GM19452 (cell line): ENCODE measurements around the gene MBTPS2.
"Not testable (repeated sequence)": the region's sequence is repeated elsewhere in the genome, so short reads cannot be mapped to it uniquely, and the experiment has no call there.

Experiments used
- ATAC-seq: cut with Tn5 transposase; IDR thresholded peaks from one replicate; pipeline ENCODE4 v1.9.1; 2021; ENCODE audit not compliant: unreplicated experiment

Gene MBTPS2

GRCh38 chrX:21856504-21856903 is 17.1 kb downstream of the MBTPS2 start:
- ATAC-seq: no peak

GRCh38 chrX:21863241-21863640 is 23.8 kb downstream of the MBTPS2 start:
- ATAC-seq: no peak

GRCh38 chrX:21865436-21865835 is 26.0 kb downstream of the MBTPS2 start:
- ATAC-seq: no peak

GRCh38 chrX:21870494-21870893 is 31.1 kb downstream of the MBTPS2 start:
- ATAC-seq: no peak

GRCh38 chrX:21873063-21873775 is 33.8 kb downstream of the MBTPS2 start:
- no peak for ATAC-seq

- not testable (repeated sequence) for ATAC-seq
Measured at GRCh38 chrX:21874182-21874581, 34.8 kb downstream of the MBTPS2 start.

GRCh38 chrX:21875013-21875412 is 35.6 kb downstream of the MBTPS2 start:
- ATAC-seq: no peak

GRCh38 chrX:21881881-21882574 is 42.6 kb downstream of the MBTPS2 start:
- ATAC-seq: no peak

- ATAC-seq: no peak
Measured at GRCh38 chrX:21883258-21883657, 43.8 kb downstream of the MBTPS2 start.

- ATAC-seq: no peak
Measured at GRCh38 chrX:21885568-21885967, 46.2 kb downstream of the MBTPS2 start.

GRCh38 chrX:21905313-21905712 is 65.9 kb downstream of the MBTPS2 start:
- no peak for ATAC-seq

- ATAC-seq: no peak
Measured at GRCh38 chrX:21905953-21906352, 66.5 kb downstream of the MBTPS2 start.

- no peak for ATAC-seq
Measured at GRCh38 chrX:21907260-21907659, 67.8 kb downstream of the MBTPS2 start.

- no peak for ATAC-seq
Measured at GRCh38 chrX:21911481-21911880, 72.1 kb downstream of the MBTPS2 start.

- no peak for ATAC-seq
Measured at GRCh38 chrX:21912220-21912619, 72.8 kb downstream of the MBTPS2 start.

GRCh38 chrX:21912989-21913388 is 73.6 kb downstream of the MBTPS2 start:
- no peak for ATAC-seq

- ATAC-seq: no peak
Measured at GRCh38 chrX:21926116-21926515, 86.7 kb downstream of the MBTPS2 start.

- no peak for ATAC-seq
Measured at GRCh38 chrX:21926527-21927278, 87.3 kb downstream of the MBTPS2 start.

- no peak for ATAC-seq
Measured at GRCh38 chrX:21929209-21929608, 89.8 kb downstream of the MBTPS2 start.

- ATAC-seq: no peak
Measured at GRCh38 chrX:21930986-21931385, 91.6 kb downstream of the MBTPS2 start.

- ATAC-seq: no peak
Measured at GRCh38 chrX:21932292-21933002, 93.0 kb downstream of the MBTPS2 start.
